ENCODE data around the gene ZNF319.

DNA sequence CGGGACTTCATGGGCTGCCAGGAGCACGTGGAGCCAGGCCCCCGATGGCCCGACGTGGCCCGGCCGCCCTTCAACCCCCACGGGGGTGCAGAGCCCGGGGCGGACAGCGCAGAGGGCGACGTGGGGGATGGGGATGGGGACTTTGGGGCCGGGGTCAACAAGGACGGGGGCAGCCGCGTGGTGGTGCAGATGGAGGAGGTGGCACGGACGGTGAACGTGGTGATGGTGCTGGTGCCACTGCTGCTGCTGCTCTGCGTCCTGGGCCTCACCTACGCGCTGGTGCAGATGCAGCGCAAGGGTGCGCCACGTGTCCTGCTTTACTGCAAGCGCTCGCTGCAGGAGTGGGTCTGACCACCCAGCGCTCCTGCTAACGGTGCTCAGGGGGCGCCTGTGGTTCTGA lies 44.6 kb upstream of the ZNF319 start:
- TF ChIP-seq, protein P1, sequence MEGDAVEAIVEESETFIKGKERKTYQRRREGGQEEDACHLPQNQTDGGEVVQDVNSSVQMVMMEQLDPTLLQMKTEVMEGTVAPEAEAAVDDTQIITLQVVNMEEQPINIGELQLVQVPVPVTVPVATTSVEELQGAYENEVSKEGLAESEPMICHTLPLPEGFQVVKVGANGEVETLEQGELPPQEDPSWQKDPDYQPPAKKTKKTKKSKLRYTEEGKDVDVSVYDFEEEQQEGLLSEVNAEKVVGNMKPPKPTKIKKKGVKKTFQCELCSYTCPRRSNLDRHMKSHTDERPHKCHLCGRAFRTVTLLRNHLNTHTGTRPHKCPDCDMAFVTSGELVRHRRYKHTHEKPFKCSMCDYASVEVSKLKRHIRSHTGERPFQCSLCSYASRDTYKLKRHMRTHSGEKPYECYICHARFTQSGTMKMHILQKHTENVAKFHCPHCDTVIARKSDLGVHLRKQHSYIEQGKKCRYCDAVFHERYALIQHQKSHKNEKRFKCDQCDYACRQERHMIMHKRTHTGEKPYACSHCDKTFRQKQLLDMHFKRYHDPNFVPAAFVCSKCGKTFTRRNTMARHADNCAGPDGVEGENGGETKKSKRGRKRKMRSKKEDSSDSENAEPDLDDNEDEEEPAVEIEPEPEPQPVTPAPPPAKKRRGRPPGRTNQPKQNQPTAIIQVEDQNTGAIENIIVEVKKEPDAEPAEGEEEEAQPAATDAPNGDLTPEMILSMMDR (IDR thresholded peaks at IDR 0.05; ENCODE audit: insufficient read depth, low read depth, low read length) = no peak
- TF ChIP-seq EZH2 (IDR thresholded peaks at IDR 0.05; ENCODE audit: insufficient read depth, low read length) = no peak

All from astrocyte (in vitro differentiated cells and primary cell).